Measurements from ENCODE around the gene ATP2C2. TPM values are rescaled to one million over a fixed set of nuclear protein-coding genes. Genes with fewer than 3 reads are reported as not detected.

Gene ATP2C2
- total RNA-seq, 4 donors from 2014 or later: 1.1 to 25.8 (median 5.6) TPM

DNA sequence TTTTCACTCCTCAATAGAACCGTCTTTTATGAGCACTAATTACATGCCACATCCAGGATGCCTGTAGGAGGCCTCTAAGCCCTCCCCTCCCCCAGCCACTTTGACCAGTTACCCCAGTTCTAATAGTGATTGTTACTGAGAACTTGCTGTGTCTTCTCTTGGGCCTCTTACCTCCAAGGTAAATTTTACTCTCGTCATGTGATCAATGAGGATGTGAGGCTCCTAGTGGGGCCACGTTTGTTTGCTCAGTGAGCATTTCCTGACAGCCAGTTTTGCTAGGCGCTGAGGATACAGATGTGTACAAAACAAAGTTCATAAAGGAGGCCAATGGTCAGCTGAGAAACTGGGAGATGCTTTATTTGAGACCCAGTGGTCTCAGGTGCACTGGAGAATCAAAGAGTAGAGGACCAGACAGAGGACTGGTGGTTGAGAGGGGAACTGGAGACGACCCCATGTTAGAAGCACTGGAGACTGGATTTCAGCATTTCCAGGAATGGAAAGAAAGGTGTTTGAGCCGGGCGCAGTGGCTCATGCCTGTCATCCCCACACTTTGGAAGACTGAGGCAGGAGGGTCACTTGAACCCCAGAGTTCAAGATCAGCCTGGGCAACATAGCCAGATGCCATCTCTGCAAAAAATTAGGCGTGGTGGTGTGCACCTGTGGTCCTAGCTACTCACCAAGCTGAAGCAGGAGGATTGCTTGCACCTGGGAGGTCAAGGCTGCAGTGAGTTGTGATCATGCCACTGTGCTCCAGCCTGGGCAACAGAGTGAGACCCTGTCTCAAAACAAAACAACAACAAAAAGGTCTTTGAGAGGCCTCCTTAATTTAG is 2.6 kb downstream of the ATP2C2 start:
- no peak overlapping the region for H3K4me3 ChIP-seq
- no peak for DNase-seq
- no peak for TF ChIP-seq CTCF (IDR thresholded peaks at IDR 0.05)
- TF ChIP-seq POLR2A (IDR thresholded peaks at IDR 0.05): no peak
- H3K36me3 ChIP-seq: no peaks in the 10 kb centered on the region
- no peak overlapping the region for H3K27ac ChIP-seq
- H3K4me1 ChIP-seq: peaks cover 0 to 20% (median 0%) of the 10 kb centered on the region in 3 donors
- peaks cover 0 to 52% (median 3%) of the 10 kb centered on the region in 4 donors for H3K27me3 ChIP-seq
- intact Hi-C loops (cut with DNase I): no loop called here
- 72 to 81% methylated on average over 8 of the region's 8 CpGs for WGBS, 2 donors
- no peaks in the 10 kb centered on the region for H3K9me3 ChIP-seq

GRCh38 chr16:84371553-84371865 is 3.2 kb downstream of the ATP2C2 start:
- WGBS, 2 donors: 56% methylated on average over 3 of the region's 4 CpGs; no CpG with 5 or more reads in 1 of the 2 donors
- TF ChIP-seq CTCF (IDR thresholded peaks at IDR 0.05) (no peak), POLR2A (IDR thresholded peaks at IDR 0.05) (no peak)

GRCh38 chr16:84373907-84374489 is 5.7 kb downstream of the ATP2C2 start:
- Histone ChIP-seq H3K4me3 (no peak overlapping the region), H3K27me3 (peaks cover 0 to 23% (median 0%) of the 10 kb centered on the region in 4 donors), H3K27ac (no peak overlapping the region), H3K4me1 (peaks cover 0 to 21% (median 0%) of the 10 kb centered on the region in 3 donors), H3K9me3 (no peaks in the 10 kb centered on the region), H3K36me3 (no peaks in the 10 kb centered on the region)
- DNase-seq: no peak
- intact Hi-C loops (cut with DNase I): no loop called here
- 71 to 73% methylated on average over 10 of the region's 10 CpGs for WGBS, 2 donors
- TF ChIP-seq POLR2A (IDR thresholded peaks at IDR 0.05) (no peak), CTCF (IDR thresholded peaks at IDR 0.05) (no peak)

More at GRCh38 chr16:84371553-84371865, 3.2 kb downstream of the ATP2C2 start:
- H3K9me3 ChIP-seq: no peaks in the 10 kb centered on the region
- no peak overlapping the region for H3K27ac ChIP-seq
- peaks cover 0 to 20% (median 0%) of the 10 kb centered on the region in 3 donors for H3K4me1 ChIP-seq
- no peak for DNase-seq
- no peaks in the 10 kb centered on the region for H3K36me3 ChIP-seq
- H3K27me3 ChIP-seq: peaks cover 0 to 48% (median 3%) of the 10 kb centered on the region in 4 donors
- H3K4me3 ChIP-seq: no peak overlapping the region
- intact Hi-C loops (cut with DNase I): no loop called here

- TF ChIP-seq CTCF (IDR thresholded peaks at IDR 0.05) (no peak), POLR2A (IDR thresholded peaks at IDR 0.05) (no peak)
- Histone ChIP-seq H3K9me3 (no peaks in the 10 kb centered on the region), H3K27me3 (no peaks in the 10 kb centered on the region), H3K27ac (peak overlapping the region in 2 of 4 donors; percentile 54 to 59), H3K36me3 (no peaks in the 10 kb centered on the region), H3K4me1 (peaks cover 0 to 29% (median 4%) of the 10 kb centered on the region in 3 donors), H3K4me3 (no peak overlapping the region)
- intact Hi-C loops (cut with DNase I): no loop called here
- 84 to 87% methylated on average over 4 to 5 of the region's 7 CpGs for WGBS, 2 donors
- DNase-seq: no peak
Observed at GRCh38 chr16:84378099-84378498, 9.8 kb downstream of the ATP2C2 start.

DNA sequence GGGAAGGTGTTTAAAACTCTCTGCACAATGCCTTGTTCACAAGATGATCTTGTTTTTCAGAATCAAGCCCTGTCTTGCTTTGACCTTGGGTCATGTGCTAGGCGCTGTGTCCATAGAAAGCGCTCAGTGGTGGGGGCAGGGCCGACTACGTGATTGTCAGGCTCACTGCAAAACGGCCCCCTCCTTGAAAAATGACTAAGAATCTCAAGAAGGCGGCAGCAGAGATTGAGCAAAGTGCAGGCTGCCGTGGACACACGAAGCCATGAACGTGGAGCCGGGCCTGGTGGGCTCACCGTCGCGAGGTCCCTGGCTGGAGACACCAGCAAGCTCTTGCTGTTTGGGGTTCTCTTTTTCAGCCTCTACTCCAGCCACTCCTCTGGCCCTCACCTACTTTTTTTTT is 10.2 kb downstream of the ATP2C2 start:
- Histone ChIP-seq H3K9me3 (no peaks in the 10 kb centered on the region), H3K27ac (peak overlapping the region in 2 of 4 donors; percentile 54 to 59), H3K4me1 (peaks cover 0 to 29% (median 4%) of the 10 kb centered on the region in 3 donors), H3K36me3 (no peaks in the 10 kb centered on the region), H3K4me3 (no peak overlapping the region), H3K27me3 (no peaks in the 10 kb centered on the region)
- TF ChIP-seq CTCF (IDR thresholded peaks at IDR 0.05): no peak
- TF ChIP-seq POLR2A (IDR thresholded peaks at IDR 0.05): no peak
- 45 to 69% methylated on average over 12 of the region's 13 CpGs for WGBS, 2 donors
- no peak for DNase-seq
- intact Hi-C loops (cut with DNase I): no loop called here

Data from esophagus squamous epithelium (tissue), 5 donors.